Upper lobe of left lung (tissue), 6 donors: ENCODE results near the gene TMPRSS9. TPM values are rescaled to one million over a fixed set of nuclear protein-coding genes. Genes with fewer than 3 reads are reported as not detected.

ENCODE experiments used
- ATAC-seq, 2 donors: fragments of 200-7000 bp; cut with Tn5 transposase; one replicate each; pipeline ENCODE4 v1.9.1; 2022; ENCODE audit warnings: mild to moderate bottlenecking in 2 of 2, moderate library complexity in 2 of 2; ENCODE audit not compliant: low FRiP score in 2 of 2
- DNase-seq, 2 donors: peaks; one replicate each; pipeline ENCODE4 v3.0.0-alpha.2; 2019 to 2020
- H3K27ac ChIP-seq, 4 donors: fragments of 200-600 bp; sonication (generic); one replicate each; pipeline ENCODE4 v1.5.1; 2016 to 2019
- H3K27me3 ChIP-seq, 4 donors: fragments of 200-600 bp; sonication (generic); one replicate each; pipeline ENCODE4 v1.5.1; 2017 to 2019
- H3K36me3 ChIP-seq, 4 donors: fragments of 200-600 bp; sonication (generic); one replicate each; pipeline ENCODE4 v1.5.1; 2016 to 2019
- H3K4me1 ChIP-seq, 4 donors: fragments of 200-600 bp; sonication (generic); one replicate each; pipeline ENCODE4 v1.5.1; 2018 to 2019
- H3K4me3 ChIP-seq, 4 donors: fragments of 200-600 bp; sonication (generic); one replicate each; pipeline ENCODE4 v1.5.1; 2017 to 2019; ENCODE audit warnings: mild to moderate bottlenecking in 2 of 4, moderate library complexity in 1 of 4
- H3K9me3 ChIP-seq, 4 donors: fragments of 200-600 bp; sonication (generic); one replicate each; pipeline ENCODE4 v1.5.1; 2018 to 2019
- EP300 ChIP-seq, 4 donors: sonication (generic); formaldehyde crosslinking; IDR thresholded peaks; one replicate each; pipeline ENCODE4 v1.5.1; 2017; ENCODE audit warnings: antibody characterized with exemption in 4 of 4, control low read depth in 2 of 4
- POLR2A ChIP-seq, 4 donors: fragments of 450-650 bp; IDR thresholded peaks; one replicate each; pipeline ENCODE4 v1.5.1; 2016 to 2017; ENCODE audit warnings: antibody characterized with exemption in 4 of 4, mild to moderate bottlenecking in 2 of 4
- POLR2AphosphoS5 ChIP-seq, 2 donors: sonication (generic); formaldehyde crosslinking; IDR thresholded peaks; one replicate each; pipeline ENCODE4 v1.5.1; 2017; ENCODE audit warnings: antibody characterized with exemption in 2 of 2
- WGBS, 2 donors: methylation state at CpG; one replicate each; pipeline ENCODE4 v1.1.5; 2017 to 2018; 5-methylcytosine and 5-hydroxymethylcytosine counted together
- total RNA-seq, 6 donors: library from RNA; depleted of rRNA in 4 of 6; stranded (reverse); fragments of >200 nt in 4 of 6; gene quantifications; one replicate each; pipeline versions ENCODE4 v1.1.0 to v1.2.1, GENCODE V29; 2016 to 2021
- TF ChIP-seq, protein P1 (sequence below), 6 experiments: fragments of 450-650 bp in 4 of 6; fragments of 200-600 bp in 2 of 6; sonication (generic) in 2 of 6; IDR thresholded peaks; one replicate each; pipeline ENCODE4 v1.5.1; 2016 to 2019; ENCODE audit warnings: antibody characterized with exemption in 6 of 6
- donor health status: DM: no; HTN: no; CAD: no; lungs with moderate emphysema.
- donor health status: DM: no; HTN: yes; CAD: no; lungs with severe emphysema.

Gene TMPRSS9
- total RNA-seq, 6 donors from 2014 or later = 0.14 to 0.55 (median 0.26) TPM; not detected in 2

DNA sequence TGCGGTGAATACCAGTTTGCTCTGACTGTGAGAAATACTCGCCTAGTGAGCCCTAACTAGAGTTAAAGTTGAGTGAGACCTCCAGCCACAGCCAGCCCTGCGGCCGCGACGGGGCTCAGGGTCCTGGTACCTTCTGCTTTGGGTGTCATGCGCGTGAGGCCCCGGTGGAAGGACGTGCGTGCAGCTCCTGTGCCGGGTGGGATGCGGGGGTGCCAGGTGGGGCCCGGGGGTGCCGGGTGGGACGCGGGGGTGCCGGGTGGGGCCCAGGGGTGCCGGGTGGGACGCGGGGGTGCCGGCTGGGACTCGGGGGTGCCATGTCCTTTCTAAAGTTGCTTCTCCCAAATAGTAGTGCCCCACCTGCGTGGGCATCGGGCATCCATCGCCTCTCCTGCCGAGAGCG lies 8.5 kb upstream of the TMPRSS9 start:
- Histone ChIP-seq H3K4me3 (no peak overlapping the region), H3K4me1 (no peaks in the 10 kb centered on the region), H3K27me3 (no peaks in the 10 kb centered on the region), H3K27ac (no peak overlapping the region), H3K9me3 (no peaks in the 10 kb centered on the region), H3K36me3 (peaks cover 3 to 60% (median 31%) of the 10 kb centered on the region in 4 donors)
- no peak for ATAC-seq
- 98 to 100% methylated on average over 13 to 19 of the region's 28 CpGs for WGBS, 2 donors
- TF ChIP-seq POLR2AphosphoS5 (IDR thresholded peaks at IDR 0.05) (no peak), EP300 (IDR thresholded peaks at IDR 0.05) (no peak), POLR2A (IDR thresholded peaks at IDR 0.05) (no peak)
- TF ChIP-seq, protein P1, sequence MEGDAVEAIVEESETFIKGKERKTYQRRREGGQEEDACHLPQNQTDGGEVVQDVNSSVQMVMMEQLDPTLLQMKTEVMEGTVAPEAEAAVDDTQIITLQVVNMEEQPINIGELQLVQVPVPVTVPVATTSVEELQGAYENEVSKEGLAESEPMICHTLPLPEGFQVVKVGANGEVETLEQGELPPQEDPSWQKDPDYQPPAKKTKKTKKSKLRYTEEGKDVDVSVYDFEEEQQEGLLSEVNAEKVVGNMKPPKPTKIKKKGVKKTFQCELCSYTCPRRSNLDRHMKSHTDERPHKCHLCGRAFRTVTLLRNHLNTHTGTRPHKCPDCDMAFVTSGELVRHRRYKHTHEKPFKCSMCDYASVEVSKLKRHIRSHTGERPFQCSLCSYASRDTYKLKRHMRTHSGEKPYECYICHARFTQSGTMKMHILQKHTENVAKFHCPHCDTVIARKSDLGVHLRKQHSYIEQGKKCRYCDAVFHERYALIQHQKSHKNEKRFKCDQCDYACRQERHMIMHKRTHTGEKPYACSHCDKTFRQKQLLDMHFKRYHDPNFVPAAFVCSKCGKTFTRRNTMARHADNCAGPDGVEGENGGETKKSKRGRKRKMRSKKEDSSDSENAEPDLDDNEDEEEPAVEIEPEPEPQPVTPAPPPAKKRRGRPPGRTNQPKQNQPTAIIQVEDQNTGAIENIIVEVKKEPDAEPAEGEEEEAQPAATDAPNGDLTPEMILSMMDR (IDR thresholded peaks at IDR 0.05) = no peak
- DNase-seq = peak in 1 of 2 donors; percentile 83

DNA sequence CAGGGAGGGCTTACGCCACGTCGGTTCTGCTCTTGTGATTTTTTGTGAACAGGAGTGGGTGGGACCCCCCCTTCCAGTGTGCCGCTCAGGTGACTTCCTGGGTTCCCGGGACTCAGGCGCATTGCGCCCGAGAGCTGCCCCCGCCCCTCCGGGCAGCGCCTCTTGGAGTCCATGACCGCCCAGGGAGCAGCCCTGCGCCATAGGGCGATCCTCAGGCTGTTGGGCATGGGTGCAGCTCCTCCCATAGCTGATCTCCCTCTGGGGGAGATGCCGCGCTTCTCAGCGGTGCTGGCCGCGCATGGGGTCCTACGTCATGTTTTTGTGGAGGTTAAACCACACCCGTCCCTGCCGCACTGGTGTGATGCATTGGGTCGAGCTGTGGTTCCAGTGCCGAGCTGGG lies 7.9 kb upstream of the TMPRSS9 start:
- no peak overlapping the region for H3K4me3 ChIP-seq
- H3K4me1 ChIP-seq = no peaks in the 10 kb centered on the region
- TF ChIP-seq POLR2AphosphoS5 (IDR thresholded peaks at IDR 0.05) = no peak
- no peak for TF ChIP-seq POLR2A (IDR thresholded peaks at IDR 0.05)
- TF ChIP-seq EP300 (IDR thresholded peaks at IDR 0.05) = no peak
- TF ChIP-seq, protein P1 (IDR thresholded peaks at IDR 0.05) = no peak
- WGBS, 2 donors = 89 to 97% methylated on average over 10 to 21 of the region's 24 CpGs
- ATAC-seq (no peak), DNase-seq (peak in 1 of 2 donors; percentile 62)
- H3K27me3 ChIP-seq = no peaks in the 10 kb centered on the region
- H3K9me3 ChIP-seq = no peaks in the 10 kb centered on the region
- no peak overlapping the region for H3K27ac ChIP-seq
- peaks cover 3 to 56% (median 31%) of the 10 kb centered on the region in 4 donors for H3K36me3 ChIP-seq

DNA sequence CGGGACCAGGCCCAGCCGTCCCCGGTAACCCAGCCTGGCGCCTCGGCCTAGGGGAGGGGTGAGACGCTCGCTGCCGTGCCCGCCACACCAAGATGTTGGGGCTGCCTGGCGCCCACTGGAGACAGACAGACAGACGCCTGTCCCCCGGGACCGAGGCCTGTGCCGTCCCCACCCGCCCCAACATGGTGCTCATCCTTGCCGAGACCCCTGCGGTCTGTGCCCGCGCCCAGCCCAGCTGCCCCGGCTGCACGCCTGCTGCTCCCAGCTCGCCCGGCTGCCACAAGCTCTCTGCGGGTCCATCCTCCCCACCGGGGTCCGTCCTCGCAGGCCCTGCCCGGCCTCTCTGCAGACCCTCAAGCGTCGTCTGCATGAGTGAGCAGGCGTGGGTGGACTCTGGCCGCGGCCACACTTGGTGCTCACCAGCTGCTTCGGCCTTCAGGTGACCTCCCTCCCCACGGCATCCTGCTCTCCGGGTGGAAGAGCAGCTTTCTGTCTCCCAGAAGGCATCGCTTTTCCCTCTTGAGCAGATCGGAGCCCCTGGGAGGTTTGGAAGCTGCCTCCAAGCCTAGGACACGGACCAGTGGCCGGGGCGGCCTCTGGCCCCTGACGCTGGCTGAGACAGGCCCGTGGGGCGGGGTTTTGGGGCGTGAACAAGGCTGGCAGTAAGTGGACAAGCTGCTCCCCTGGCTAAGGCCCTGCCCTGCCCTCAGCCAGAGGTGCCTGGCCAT lies 6.7 kb upstream of the TMPRSS9 start:
- WGBS, 2 donors = 89 to 96% methylated on average over 35 to 42 of the region's 45 CpGs
- TF ChIP-seq EP300 (IDR thresholded peaks at IDR 0.05) (no peak), POLR2A (IDR thresholded peaks at IDR 0.05) (no peak), POLR2AphosphoS5 (IDR thresholded peaks at IDR 0.05) (no peak)
- TF ChIP-seq, protein P1 (IDR thresholded peaks at IDR 0.05) = no peak
- ATAC-seq = peak in 1 of 2 donors; percentile 7

DNA sequence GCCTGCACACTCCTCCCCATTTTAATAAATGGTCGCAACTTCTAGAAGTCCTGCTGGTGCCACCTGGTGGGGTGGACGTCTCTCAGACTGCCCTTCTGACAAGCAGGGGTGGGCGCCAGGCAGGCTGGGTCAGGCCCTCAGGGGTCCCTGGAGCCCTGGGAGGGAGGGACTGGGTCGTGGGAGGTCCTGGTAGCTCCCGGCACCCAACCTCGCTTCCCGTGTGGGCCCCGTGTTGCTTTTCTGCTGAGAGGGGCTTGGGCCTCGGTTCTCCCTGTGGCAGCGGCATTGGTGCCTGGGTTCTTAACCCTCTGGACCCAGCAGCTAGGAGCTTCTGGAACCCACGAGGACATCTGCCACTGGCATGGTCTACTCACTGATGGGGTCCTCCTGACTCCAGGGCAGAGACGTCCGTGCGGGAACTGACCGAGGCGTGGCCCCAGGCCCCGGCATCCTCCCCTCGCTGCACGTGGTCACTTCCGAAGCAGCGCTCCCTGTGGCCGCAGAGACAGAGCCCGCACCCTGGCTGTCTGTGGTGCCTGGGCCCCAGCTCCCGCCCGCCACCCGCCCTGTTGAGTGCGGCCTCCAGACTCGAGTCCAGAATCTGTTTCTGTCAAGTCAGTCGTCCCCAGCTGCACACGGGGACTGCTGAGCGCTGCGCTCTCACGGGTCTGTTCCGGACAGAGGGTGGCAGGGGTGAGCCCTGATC lies 6.0 kb upstream of the TMPRSS9 start:
- Histone ChIP-seq H3K4me3 (no peak overlapping the region), H3K36me3 (peaks cover 3 to 49% (median 28%) of the 10 kb centered on the region in 4 donors), H3K27me3 (no peaks in the 10 kb centered on the region), H3K27ac (no peak overlapping the region), H3K4me1 (no peaks in the 10 kb centered on the region), H3K9me3 (no peaks in the 10 kb centered on the region)
- TF ChIP-seq, protein P1 (IDR thresholded peaks at IDR 0.05) = no peak
- no peak for TF ChIP-seq POLR2AphosphoS5 (IDR thresholded peaks at IDR 0.05)
- no peak for TF ChIP-seq EP300 (IDR thresholded peaks at IDR 0.05)
- no peak for TF ChIP-seq POLR2A (IDR thresholded peaks at IDR 0.05)
- DNase-seq (peak in 1 of 2 donors; percentile 80), ATAC-seq (peak in 1 of 2 donors; percentile 7)
- 94% methylated on average over 14 to 27 of the region's 34 CpGs for WGBS, 2 donors

More for the DNA sequence above, 6.7 kb upstream of the TMPRSS9 start:
- Histone ChIP-seq H3K9me3 (no peaks in the 10 kb centered on the region), H3K4me1 (no peaks in the 10 kb centered on the region), H3K27ac (no peak overlapping the region), H3K27me3 (no peaks in the 10 kb centered on the region), H3K36me3 (peaks cover 3 to 56% (median 31%) of the 10 kb centered on the region in 4 donors), H3K4me3 (no peak overlapping the region)
- DNase-seq = peak in 1 of 2 donors; percentile 79
